HG03095 (cell line): ENCODE results near the gene IGFL1.
"Not testable (repeated sequence)": the region's sequence is repeated elsewhere in the genome, so short reads cannot be mapped to it uniquely, and the experiment has no call there.

Experiments used
- ATAC-seq: cut with Tn5 transposase; IDR thresholded peaks from one replicate; pipeline ENCODE4 v1.9.1; 2021; ENCODE audit warnings: moderate library complexity; ENCODE audit not compliant: unreplicated experiment

IGFL1 gene

DNA sequence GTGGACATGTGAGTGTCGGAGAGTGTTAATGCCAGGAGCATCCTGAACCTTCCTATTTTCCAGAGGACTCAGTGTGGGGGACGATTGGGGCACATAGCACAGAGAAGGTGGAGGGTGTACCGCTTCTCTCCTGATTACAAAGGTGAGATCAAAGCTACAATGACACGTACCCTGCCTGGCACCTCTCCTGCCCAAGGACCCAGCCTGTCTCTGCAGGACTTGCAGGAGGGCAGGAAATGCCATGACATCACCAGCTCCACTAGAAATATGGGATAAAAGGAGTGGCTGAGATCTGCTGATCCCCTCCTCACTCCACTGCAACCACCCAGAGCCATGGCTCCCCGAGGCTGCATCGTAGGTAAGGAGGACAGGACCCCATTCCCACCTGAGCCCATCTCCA, at the start of gene IGFL1:
Gene IGFL1 (plus strand): TSS at position 301 of the 400 bp plus-strand sequence. CDS start 33 bp downstream, at position 334.
- ATAC-seq: no peak

DNA sequence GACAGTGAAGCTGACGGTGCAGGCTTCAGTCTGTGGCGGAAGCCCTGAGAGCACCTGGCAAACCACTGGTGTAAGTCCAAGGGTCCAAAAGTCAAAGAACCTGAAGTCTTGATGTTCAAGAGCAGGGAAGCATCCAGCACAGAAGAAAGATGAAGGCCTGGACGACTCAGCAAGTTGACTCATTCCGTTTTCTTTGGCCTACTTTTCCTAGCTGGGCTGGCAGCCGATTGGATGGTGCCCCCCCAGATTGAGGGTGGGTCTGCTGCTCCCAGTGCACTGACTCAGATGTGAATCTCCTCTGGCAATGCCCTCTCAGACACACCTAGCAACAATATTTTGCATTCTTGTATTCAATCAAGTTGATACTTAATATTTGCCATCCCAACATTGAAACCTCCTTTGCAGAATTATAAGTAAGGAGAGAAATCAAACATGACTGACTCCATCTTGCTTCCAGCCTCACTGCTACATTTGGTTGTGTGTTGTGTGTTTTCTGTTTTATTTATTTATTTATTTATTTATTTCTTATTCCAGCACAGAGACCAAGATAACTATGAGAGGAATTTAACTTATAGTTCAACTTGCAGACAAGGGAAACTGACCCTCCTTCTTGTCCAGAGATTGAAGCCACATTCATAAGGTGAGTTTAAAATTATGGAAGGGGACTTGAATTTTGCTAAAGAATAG, 48.7 kb upstream of the IGFL1 start:
- no peak for ATAC-seq

DNA sequence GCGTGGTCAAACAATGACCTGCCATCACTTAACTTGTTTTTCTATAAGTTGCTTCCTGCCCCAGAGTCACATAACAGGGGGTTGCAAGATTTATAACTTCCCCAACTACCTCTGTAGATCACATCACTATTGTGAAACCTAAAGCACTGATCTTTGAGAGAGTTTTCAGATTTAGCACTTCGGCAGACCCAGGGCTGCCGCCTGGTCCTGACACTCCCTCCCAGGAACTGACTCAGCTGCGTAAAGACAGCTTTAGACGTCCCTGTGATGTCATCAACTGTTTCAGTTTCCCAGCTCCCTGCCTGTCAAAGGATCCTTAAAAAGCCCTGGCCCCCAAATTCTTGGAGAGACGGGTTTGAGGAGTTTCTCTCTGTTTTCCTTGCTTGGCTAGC, 48.2 kb upstream of the IGFL1 start:
- ATAC-seq: no peak

DNA sequence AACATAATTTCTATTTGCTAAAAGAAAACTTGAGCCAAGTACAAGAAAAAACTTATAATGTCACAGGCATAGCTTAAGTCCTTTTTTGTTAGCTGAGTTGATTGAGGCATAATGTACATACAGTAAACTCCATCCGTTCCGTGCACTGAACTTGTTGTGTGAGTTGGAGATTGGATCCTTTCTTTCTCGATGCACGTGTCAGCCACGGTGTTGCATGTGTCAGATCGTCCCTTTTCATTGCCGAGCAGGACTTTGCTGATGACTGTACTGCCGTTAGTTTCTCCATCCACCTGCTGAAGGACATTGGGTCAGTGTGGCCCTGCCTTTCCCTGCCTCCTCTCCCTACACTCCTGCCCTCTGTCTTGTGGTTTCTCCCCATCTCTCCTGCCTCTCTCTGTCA, 47.1 kb upstream of the IGFL1 start:
- ATAC-seq: no peak

DNA sequence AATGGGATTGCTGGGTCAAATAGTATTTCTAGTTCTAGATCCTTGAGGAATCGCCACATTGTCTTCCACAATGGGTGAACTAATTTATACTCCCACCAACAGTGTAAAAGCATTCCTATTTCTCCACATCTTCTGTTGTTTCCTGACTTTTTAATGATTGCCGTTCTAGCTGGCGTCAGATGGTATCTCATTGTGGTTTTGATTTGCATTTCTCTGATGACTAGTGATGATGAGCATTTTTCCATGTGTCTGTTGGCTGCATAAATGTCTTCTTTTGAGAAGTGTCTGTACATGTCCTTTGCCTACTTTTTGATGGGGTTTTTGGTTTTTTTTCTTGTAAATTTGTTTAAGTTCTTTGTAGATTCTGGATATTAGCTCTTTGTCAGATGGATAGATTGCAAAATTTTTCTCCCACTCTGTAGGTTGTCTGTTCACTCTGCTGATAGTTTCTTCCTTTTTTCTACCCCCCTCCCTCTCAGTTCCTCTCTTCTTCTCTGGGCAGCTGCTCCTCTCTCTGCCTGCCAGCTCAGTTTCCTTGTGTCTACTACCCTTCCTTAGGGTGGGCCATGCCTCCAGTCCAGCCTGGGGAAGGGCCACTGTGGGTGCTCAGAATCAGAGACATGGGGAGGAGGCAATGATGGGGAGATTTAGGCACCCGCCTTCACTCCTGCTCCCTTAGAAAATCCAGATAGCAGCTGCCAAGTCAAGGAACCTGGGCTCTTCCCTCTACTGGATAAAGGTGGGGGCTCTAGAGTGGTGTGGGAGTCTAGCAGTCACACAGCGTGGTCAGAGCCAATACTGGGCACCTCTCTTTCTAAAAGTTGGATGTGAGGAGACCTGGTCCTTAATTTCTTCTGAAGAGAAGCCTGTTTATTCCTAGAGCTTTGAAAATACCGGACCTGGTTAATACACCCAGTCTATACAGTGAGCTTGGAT, 44.5 kb upstream of the IGFL1 start:
- not testable (repeated sequence) for ATAC-seq

DNA sequence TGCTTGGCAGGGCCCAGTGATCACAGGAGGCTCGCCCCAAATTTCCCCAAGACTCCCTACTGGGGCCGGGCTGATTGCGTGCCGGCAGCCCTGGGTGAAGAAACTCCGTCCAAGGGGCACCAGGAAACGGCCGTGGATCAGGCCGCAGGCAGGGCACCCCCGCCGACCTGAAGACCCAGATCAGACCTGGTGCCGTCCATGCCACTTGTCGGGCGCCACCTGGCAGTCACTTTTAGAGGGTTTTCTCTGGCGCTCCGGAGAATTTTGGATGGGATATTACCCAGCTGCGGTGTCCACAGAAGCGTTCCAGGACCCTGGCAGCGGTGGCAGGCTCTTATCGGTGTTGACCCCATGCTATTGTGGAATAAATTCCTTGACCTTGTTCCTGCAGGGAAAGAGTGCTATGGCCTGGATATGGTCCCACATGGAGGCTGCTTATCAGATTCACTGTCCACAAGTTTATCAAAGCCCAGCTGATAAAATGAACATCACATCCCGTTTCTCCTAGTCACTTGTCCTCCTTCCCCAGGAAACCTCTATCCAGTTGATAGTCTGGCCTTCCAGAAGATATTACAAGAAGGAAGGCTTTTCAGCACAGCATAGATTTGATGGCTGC, 43.3 kb upstream of the IGFL1 start:
- no peak for ATAC-seq

DNA sequence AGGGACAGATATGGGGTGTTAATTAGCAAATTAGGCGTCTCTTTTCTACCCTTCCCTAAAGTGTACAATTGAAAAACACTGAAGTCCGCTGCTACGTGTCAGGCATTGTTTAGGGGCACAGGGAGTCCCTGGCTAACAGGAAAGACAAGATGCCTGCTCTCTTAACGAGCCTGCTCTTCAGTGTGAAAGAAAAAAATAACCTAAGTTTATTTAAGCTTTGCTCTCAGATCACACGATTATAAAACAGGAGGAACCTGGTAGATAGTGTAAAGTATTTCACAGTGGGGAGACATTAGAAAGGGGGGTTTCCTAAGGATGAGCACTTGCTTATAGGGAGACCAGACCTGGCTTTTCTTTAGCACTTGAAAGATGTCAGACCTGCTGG, 42.8 kb upstream of the IGFL1 start:
- ATAC-seq: no peak

DNA sequence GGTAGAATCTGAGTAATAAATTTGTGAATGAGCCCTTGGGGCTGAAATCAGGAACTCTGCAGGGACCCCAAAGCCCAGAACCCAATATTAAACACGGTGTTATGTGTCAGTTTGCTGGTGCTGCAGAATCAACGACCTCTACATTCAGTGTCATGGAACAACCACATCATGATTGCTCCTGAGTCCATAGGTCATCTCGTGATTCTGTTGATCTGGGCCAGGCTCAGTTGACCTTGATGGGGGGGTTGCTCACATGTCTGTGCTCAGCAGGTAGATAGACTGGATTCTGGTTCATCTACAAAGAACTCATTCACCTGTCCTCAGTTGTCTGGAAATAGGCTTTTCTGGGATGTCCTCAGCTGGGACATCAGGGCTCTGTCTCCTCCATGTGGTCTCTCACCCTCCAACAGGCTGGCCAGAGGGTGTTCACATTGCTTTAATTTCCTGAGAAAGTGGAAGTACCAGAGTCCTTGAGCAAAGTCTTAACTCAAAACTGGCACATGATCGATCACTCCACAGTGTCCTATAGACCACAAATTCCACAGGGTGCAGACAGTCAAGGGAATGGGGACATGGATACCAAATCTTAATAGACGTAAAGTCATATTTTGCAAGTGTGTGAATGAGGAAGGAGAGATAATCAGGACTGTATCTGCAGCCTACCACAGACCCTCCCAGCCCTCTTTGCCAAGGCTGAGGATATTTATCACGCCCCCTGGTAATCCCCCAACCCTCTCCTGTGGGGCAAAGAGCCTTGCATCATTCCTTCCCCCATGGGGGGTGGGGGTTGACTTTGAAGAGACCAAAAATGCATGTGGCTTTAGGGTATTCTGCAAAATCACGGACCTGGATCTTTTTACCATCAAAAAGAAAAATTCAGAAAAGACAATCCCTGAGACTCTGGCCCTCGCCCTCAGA, 39.3 kb upstream of the IGFL1 start:
- no peak for ATAC-seq

DNA sequence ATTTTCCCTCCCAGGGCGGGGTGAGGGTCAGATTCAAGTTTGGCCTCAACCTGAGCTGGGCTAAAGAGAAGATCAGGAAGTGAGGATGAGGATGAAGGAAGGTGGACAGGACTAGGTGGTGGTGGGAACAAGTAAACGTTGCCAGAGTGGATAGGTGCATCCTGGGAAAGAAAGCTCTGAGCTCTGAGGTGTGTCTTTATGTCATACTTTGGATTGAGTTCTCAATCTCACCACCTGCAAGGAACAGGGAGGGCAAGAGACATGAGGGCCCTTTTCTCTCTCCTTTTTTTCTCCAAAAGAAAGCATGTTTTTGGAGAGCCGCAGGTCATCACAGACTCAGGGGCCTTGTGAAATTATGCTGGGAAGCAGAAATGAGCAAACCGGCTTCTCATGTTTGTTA, 38.2 kb upstream of the IGFL1 start:
- no peak for ATAC-seq

DNA sequence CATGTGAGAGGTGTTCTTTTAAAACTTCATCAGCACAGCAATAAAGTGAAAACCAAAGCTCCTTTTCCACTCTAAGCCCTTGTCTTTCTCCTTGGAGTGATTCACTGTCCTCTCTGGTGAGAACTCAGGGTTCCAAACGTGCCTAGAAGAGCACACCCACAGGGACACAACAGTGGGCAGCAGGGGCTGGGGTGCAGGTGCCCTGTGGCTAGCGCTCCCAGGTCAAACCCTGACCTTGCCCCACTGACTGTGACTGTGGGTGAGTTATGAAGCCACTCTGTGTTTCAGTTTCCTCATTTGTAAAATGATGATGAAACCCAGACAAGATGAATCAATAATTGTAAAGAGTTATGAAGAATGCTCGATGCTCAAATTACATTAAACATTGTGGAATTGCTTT, 37.6 kb upstream of the IGFL1 start:
- ATAC-seq: no peak

DNA sequence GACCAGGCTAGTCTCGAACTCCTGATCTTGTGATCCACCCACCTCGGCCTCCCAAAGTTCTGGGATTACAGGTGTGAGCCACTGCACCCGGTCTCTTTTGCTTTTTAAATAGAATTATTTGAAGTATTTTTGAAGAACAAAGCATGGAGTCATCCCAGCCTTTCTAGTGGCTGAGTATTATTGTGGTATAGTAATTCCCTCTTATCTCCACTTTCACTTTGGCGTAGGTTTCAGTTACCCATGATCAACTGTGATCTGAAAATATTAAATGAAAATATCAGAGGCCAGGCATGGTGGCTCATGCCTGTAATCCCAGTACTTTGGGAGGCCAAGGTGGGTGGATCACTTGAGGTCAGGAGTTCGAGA, 36.9 kb upstream of the IGFL1 start:
- not testable (repeated sequence) for ATAC-seq

DNA sequence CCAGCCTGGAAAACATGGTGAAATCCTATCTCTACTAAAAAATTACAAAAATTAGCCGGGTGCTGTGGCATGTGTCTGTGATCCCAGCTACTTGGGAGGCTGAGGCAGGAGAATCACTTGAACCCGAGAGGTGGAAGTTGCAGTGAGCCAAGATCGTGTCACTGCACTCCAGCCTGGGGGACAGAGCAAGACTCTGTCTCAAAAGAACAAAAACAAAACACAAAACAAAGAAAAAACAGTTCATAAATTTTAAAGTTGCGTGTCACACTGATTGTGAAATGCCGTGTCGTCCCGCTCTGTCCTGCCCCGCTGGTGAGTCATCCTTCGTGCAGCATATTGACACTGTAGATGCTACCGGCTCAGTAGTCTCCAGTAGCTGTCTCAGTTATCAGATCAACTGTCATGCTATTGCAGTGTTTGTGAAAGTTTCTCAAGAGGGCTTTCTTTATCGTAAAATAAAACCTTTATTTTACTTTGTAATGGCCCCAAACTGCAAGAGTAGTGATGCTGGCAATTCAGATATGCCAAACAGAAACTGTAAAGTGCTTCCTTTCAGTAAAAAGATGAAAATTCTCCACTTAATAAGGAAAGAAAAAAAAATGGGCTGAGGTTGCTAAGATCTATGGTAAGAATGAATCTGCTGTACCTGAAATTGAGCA, 36.4 kb upstream of the IGFL1 start:
- no peak for ATAC-seq

DNA sequence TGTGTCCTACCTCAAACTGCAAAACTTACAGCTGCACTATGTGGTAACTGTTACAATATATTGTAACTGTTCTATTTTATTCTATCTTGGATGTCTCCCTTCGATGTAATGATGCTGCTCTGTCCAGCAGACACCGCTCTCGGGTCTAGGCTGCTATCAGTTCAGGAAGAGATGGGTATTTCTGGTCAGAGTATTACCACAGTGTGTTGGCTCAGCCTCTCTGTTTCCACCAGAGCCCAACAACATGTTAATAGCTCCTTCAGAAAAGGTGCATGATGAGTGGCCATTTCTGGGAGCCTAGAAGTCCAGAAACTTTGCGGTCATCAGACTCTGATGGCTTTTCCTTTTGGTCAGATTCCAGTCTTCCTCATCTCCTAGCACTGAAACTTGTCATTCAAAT, 35.9 kb upstream of the IGFL1 start:
- no peak for ATAC-seq

DNA sequence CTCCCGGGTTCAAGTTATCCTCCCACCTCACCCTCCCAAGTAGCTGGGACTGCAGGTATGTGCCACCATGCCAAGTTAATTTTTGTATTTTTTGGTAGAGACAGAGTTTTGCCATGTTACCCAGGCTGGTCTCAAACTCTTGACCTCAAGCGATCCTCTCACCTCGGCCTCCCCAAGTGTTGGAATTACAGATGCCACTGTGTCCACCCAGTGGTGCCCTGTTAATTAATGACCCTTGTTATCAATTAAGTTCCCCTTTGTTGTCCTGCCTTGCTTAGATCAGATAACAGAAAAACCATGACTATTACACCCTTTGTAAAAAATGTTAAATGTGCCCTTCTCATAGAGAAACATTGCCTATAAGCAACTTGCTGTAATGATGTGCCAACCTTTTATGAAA, 34.4 kb upstream of the IGFL1 start:
- no peak for ATAC-seq

DNA sequence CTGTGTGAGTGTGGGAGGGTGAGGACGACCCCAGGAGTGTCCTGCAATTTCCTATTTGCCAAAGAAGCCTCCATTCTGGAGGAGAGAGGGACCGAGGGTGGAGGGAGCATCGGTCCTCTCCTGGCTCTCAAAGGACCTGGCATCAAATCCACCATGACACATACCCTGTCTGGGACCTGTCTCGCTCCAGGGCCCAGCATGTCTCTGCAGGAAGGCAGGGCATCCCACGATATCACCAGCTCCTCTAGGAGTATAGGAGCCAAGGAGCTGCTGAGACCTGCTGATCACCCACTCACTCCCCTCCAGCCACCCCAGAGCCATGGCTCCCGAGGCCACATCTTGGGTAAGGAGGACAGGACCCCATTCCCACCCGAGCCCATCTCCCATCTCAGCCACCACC, 33.6 kb upstream of the IGFL1 start:
- not testable (repeated sequence) for ATAC-seq

DNA sequence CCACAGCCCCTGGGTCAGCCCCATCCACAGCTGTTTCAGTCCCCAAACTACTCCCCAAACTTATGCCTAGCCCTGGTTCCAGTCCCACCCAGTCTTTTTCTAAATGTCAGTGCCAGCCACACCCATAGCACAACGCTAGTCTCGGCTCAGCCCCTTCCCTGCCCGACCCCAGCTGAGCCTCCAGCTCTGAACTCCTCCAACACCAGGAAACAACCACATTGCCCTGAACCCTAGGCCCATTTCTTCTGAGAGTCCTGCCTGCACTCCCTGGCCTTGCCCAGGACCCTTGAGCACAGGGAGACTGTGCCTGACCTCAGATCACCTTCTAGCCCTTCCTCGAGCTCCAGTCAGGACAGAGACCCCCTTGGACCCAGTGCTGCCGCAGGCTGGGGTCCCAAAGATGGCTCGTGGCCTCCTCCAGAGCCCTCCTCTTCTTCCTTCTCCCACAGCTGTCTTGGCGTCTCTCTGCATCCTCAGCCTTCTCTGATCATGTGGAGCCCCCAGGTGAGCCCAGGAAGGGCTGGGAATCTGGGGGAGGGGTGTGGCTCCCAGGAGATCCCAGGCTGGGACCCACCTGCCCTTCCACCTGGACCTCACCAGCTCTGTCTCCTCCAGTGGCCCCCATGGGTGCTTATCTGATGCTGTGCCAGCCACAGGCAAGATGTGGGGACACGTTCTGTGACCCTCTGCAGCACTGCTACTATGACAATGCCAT, 33.0 kb upstream of the IGFL1 start:
- no peak for ATAC-seq

DNA sequence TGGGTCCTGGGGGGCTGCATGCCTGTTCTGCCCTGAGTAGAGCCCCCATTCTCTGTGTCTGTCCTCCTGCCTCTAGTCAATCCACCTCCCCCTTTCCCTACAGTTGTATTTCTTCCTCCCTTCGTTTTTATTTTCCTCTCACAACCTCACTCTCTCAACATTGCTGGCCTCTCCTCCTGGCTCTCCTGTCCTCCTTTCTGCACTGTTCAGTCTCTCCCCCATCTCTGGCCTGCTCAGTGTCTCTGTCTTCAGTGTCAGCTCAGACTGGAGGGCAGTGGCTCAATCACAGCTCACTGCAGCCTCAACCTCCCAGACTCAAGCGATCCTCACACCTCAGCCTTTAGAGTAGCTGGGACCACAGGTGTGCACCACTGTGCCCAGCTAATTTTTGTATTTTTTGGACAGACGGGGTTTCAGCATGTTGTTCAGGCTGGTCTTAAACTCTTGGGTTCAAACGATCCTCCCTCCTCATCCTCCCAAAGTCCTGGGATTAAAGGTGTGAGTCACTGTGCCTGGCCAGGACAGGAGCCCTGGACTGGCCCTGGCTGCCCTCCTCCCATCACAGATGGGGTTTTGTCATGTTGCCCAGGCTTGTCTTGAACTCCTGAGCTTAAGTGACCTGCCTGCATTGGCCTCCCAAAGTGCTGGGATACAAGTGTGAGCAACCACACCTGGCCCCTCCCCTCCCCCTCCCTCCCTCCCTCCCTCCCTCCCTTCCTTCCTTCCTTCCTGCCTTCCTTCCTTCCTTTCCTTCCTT, 32.0 kb upstream of the IGFL1 start:
- no peak for ATAC-seq

DNA sequence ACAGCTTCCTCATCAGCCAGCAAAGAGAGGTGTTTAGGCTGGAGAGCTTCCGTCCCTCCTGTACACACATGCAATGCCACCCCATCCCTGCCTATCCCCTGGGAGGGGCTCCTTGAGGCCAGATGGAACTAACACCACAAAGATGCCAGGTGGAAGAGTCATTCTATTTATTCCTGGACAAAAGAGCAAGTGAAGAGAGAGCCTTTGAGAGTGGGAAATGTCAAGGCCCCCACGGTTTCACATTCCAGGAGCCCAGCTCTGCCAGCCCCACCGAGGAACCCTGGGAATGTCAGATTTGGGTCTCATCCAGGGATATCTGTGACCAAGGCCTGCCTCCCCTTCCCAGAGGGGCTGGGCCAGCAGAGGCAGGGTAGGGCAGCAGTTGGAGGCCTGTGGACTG, 30.8 kb upstream of the IGFL1 start:
- ATAC-seq: no peak
